Fibroblast of pulmonary artery (primary cell): ENCODE data around the gene SNN.

Experiments used
- DNase-seq: peaks from one replicate; pipeline ENCODE4 v3.0.0-alpha.2; 2010; ENCODE audit warnings: low read depth
- H3K4me3 ChIP-seq: replicated peaks from 2 replicates; pipeline ENCODE4 v1.5.1; 2011; ENCODE audit warnings: low read depth, mild to moderate bottlenecking, control low read depth, low read length, moderate library complexity
- TF ChIP-seq, protein P1 (sequence below): IDR thresholded peaks from 2 replicates; pipeline ENCODE4 v1.5.1; 2011; ENCODE audit warnings: mild to moderate bottlenecking, control low read depth, low read length, inconsistent platforms; ENCODE audit errors: missing control alignments

The SNN gene

DNA sequence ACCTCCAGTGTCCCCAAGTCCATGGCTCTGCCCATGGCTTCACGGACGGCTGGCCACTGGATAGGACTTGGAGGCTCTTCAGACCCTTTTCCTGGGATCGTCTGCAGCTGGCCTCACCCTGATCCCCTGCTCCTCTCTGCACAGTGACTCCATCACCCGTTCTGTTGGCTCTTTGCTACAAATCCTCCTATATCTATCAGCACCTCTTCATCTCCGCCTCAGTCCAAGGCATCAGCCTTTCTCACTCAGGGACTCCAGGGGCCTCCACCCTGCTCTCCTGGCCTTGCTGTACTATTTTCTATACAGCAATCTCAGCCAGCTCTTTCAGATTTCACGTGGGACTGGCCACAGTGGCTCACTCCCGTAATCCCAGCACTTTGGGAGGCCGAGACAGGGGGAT, 10.7 kb upstream of the SNN start:
- H3K4me3 ChIP-seq: no peak overlapping the region
- no peak for DNase-seq
- TF ChIP-seq, protein P1, sequence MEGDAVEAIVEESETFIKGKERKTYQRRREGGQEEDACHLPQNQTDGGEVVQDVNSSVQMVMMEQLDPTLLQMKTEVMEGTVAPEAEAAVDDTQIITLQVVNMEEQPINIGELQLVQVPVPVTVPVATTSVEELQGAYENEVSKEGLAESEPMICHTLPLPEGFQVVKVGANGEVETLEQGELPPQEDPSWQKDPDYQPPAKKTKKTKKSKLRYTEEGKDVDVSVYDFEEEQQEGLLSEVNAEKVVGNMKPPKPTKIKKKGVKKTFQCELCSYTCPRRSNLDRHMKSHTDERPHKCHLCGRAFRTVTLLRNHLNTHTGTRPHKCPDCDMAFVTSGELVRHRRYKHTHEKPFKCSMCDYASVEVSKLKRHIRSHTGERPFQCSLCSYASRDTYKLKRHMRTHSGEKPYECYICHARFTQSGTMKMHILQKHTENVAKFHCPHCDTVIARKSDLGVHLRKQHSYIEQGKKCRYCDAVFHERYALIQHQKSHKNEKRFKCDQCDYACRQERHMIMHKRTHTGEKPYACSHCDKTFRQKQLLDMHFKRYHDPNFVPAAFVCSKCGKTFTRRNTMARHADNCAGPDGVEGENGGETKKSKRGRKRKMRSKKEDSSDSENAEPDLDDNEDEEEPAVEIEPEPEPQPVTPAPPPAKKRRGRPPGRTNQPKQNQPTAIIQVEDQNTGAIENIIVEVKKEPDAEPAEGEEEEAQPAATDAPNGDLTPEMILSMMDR: no peak

DNA sequence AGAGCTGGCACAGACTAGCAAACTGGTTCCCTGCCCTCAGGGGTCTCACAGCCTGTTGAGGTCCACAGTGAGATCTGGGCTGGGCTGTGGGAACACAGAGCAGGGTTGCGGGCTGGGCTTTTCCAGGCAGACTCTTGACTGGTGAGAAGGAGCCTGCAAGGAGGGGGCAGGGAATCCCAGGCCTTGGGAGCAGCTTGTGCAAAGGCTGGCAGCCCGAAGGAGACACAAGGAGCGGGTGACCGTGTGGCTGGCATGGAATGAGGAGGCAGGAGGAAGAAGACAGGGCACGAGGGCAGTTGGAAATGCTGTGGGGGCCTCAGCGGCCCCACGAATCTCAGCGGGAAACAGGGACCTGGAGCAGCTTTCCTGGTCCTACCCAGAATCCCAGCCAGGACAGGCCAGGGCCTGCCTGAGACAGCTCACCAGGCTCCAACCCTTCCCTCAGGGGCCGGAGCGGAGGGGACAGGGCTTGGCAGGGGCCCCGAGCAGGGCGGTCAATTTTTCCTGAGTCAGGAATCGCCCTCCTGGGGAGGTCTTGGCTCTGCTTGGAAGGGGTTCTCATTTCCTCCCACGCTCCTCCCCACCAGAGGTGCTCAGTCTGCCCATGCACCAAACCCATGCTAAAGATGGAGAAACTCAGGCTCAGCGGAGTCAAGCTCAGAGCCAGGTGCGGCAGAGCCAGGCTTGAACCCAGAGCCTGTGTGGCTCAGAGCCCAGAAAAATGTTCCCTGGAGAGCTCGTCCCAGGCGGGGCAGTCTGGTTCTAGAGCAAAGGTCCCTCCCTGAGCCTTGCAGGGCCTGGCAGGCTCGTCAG, 9.2 kb upstream of the SNN start:
- H3K4me3 ChIP-seq: no peak overlapping the region
- TF ChIP-seq, protein P1: no peak
- no peak for DNase-seq

DNA sequence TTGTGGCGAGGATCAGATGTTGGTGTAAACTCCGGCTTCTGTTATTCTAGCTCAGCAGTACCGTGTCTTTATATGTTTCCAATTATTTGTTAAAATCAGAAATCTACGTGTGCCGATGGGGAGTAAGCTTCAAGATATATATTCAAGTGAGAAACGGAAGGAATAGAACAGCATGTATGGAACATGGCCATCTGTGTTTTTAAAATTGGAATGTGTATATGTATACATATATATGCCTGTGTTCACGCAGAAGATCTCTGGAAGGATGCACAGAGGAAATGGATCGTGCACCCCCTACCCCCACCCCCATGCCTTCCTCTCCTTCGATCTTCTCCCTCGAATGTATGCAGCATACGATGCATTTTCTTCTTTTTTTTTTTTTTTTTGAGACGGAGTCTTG, 7.7 kb upstream of the SNN start:
- TF ChIP-seq, protein P1: no peak
- no peak for DNase-seq
- no peak overlapping the region for H3K4me3 ChIP-seq

DNA sequence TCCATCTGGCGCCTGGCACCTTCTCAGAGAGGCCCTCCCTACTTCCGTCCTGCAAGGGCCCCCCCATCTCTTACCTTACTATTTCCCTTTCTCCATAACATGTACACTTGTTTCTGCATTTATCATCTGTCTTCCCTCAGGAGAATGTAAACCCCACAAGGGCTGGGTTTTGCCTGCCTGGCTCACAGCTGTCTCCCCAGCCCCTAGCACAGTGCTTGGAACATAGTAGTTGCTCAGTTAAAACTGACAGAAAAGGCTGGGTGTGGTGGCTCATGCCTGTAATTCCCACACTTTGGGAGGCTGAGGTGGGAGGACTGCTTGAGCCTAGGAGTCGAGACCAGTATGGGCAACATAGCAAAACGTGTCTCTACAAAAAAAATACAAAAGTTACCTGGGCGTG, 5.7 kb upstream of the SNN start:
- DNase-seq: no peak
- TF ChIP-seq, protein P1: no peak
- no peak overlapping the region for H3K4me3 ChIP-seq

DNA sequence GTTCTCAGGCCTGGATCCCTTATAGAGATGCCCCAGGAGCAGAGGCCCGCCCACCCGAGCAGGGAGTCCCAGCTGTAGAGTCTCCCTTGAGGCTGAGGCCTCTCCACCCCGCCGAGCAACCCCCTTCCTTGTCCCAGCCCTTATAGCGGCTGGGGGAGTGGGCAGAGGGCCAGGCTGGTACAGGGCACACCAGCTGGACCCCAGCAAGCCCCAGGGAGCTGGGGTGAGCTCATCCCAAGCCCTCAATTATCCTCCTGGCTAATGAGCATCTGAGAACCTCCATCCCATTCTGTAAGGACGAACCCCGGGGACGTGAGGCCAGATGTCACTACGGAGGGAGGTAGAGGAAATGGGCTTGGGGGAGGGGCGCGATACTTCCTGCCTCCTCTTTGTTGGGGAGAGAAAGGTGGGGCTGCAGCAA, 3.2 kb upstream of the SNN start:
- DNase-seq: no peak
- no peak overlapping the region for H3K4me3 ChIP-seq

DNA sequence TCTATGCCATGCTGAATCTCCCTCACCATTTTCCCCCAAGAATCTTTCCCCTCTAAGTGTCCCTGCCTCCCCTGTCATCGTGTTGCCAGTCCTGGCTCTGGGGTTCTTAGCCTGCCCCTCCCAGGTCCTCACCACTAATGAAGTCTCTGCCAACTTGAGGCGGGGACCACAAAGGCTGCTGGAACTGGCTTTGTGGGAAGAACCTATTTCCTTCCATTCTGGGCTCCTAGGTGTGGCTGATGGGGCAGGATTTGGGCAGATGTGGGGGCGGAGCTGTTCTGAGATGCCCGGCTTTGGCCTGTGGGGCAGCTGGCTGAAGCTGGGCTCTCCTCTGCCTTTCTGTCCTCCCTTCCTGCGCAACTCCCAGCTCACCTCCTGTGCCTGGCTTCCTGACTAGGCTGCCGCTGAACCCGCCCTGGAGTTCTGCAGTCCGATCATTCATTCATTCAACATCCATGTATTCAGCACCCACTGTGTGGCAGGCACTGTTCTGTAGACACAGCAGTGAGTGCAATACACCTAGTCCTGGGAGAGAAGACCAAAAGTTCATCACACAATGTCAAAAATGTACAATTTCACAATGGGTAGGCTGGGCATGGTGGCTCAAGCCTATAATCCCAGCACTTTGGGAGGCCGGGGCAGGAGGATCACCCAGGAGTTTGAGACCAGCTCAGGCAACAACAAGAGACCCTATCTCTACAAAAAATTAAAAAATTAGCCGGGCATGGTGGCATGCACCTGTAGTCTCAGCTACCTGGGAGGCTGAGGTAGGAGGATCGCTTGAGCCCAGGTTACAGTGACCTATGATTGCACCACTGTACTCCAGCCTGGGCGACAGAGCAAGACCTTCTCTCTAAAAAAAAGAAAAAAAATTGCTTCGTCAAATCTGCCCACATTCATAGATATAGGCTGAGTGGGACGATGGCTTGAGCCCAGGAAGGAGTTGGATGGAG, 1.9 kb upstream of the SNN start:
- DNase-seq: no peak
- no peak overlapping the region for H3K4me3 ChIP-seq
- TF ChIP-seq, protein P1: no peak

More for the DNA sequence above, 3.2 kb upstream of the SNN start:
- TF ChIP-seq, protein P1: no peak
